Testis (tissue), 2 donors: ENCODE measurements around the gene TXNRD1.

Experiments used
- CTCF ChIP-seq, 3 experiments: fragments of 450-650 bp in 2 of 3; fragments of 200-600 bp in 1 of 3; sonication (generic) in 1 of 3; IDR thresholded peaks; one replicate each; pipeline ENCODE4 v1.5.1; 2016 to 2019; ENCODE audit warnings: antibody characterized with exemption in 3 of 3, mild to moderate bottlenecking in 2 of 3, moderate library complexity in 1 of 3
- POLR2A ChIP-seq: fragments of 450-650 bp; IDR thresholded peaks from one replicate; pipeline ENCODE4 v1.6.1; 2017; ENCODE audit warnings: antibody characterized with exemption, mild to moderate bottlenecking, moderate library complexity

DNA sequence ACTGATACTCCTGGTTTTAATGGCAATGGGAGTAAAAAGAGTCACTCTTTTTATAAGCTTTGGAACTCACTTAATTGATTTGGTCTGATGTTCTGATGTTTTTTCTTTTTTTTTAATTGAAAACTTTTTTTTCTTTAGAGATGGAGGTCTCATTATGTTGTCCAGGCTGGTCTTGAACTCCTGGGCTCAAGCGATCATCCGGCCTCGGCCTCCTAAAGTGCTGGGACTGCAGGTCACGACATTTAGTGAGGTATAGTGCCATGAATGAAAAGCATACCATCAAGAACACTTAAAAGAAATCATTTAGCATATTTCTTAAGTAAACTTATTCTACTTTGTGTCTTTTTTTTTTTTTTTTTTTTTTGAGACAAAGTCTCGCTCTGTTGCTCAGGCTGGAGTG lies 75.3 kb downstream of the TXNRD1 start:
- TF ChIP-seq CTCF (IDR thresholded peaks at IDR 0.05) (no peak), POLR2A (no peak)
